Dermis blood vessel endothelial cell (primary cell): ENCODE results near the gene FAM124A. TPM values are rescaled to one million over a fixed set of nuclear protein-coding genes. Genes with fewer than 3 reads are reported as not detected.

Experiments
- DNase-seq: peaks from one replicate; pipeline ENCODE4 v3.0.0; 2010
- total RNA-seq: library from RNA; depleted of rRNA; stranded (reverse); fragments of >200 nt; gene quantifications from 2 replicates; pipeline ENCODE4 v1.2.3, GENCODE V29; 2014

FAM124A gene
- total RNA-seq, 1 donor from 2014 or later: 9.7 TPM

DNA sequence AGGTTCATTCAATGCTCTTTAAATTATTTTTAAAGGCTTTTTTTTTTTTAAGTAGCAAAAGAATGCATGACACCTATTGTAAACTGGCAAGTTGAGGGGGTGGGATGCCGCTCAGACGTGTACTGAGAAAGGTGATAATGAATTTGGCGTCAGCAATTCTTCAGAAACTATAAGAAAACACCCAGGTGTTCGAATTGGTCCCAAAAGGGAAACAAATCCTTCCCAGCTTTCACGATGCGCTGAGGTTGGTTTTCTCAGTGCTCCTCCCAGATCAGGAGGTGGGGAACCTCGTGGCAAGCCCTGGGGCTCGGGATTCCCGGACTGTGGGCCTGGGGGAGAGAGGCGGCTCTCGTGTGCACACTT, 543 bp upstream of the FAM124A start:
- DNase-seq: no peak

DNA sequence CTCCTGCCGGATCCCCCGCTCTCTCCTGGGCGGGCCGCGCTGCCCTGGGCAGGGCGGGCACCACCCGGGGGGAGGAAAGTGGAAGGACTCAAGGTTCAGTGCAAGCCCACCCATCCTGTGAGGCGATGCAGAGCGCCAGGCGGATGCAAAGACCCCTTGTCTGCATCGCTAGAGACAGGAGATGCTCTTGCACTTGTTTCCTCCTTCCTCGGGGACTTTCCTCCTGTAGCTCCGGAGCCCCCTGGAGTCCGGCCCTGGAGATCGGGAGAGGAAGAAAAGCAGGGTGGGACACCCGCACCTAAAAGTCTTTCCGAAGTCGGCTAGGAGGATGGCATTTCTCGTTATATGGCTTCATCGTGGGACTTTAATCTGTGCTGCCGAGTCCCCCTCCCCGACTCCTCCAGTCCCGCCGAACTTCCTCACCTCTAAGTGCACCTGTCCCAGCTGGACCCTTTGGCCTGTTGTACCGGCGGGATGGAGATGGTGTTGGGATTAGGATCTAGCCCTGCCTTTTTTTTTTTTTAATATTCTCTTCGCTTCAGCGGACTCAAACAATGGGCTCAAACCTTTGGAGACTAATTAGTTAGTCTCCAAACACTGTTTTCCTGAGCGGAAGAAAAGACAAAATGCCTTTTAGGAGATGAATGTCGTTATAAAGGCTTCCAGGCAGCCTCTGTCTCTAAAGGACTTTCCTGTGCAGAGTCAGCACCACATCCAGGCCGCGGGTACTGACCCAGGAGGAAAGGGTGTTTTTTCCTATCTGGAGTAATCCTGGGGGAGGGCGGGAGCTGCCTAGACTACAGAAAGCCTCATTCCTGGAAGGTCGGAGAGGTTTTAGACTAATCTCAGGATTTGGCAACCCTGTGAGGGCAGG, 725 bp downstream of the FAM124A start:
- peak; percentile 49 for DNase-seq

DNA sequence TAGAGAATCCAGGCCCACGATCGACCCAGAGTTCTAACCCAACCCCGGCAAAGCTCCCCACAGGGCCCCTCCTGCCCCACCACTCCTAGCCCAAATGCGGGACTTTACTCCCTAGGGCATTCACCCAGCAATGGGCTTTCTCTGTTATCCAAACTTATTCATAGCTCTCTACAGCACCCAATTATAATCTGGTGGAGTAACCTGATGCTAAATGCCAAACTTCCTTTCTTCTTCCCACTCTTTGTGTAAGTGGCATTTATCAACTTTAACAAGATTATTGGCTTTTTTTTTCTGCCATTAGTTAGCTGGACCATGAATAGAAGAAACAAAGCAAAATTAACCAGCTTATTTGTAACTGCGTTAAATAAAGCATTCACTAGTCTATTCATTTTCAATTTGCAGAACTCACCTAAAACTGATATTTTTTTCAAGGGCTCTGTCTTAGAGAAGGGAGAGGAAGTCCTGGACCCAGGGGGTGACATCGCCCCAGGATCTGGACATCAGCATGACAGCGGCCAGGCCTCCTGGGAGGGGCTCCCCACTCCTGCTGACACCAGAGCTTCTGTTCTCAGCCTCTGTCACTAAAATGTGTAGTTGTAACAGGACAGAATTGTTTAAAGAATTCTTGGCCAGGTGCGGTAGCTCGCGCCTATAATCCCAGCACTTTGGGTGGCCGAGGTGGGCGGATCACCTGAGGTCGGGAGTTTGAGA, 1.5 kb downstream of the FAM124A start:
- no peak for DNase-seq

DNA sequence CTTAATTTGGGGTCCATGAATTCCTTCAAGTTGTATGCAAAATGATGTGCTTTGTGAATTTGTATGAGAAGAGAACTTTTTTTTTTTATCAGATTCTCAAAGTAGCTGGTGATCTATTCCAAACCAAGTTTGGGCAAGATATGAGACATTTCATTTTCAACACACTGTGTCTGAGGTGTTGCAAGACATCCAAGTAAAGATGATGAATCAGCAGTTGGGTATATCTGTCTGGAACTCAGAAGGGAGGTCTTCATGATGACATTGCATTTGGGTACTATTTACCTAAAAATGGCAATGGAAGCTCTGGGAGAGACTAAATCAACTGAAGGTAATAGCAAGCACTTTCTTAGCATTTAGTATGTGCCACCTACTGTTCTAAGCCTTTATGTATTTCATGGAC, 2.8 kb downstream of the FAM124A start:
- DNase-seq: no peak

DNA sequence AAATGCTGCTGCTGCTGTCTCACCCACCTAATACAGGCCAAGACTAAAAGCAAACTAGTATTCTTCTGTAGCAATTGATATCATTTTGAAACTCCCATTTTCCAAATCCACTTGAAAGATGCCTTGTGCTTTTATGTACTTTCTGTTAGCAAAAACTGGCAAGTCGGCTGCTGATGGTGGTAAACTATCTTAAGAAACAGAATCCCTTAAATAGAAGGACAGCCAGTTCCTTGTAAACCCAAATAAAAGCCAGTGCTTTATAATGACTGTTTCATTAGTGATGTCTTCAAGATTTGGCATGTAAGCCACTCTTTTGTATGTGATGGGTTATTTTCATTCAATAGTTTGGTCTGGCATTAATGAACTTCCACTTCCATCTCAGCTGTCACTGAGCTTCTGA, 5.2 kb downstream of the FAM124A start:
- no peak for DNase-seq

DNA sequence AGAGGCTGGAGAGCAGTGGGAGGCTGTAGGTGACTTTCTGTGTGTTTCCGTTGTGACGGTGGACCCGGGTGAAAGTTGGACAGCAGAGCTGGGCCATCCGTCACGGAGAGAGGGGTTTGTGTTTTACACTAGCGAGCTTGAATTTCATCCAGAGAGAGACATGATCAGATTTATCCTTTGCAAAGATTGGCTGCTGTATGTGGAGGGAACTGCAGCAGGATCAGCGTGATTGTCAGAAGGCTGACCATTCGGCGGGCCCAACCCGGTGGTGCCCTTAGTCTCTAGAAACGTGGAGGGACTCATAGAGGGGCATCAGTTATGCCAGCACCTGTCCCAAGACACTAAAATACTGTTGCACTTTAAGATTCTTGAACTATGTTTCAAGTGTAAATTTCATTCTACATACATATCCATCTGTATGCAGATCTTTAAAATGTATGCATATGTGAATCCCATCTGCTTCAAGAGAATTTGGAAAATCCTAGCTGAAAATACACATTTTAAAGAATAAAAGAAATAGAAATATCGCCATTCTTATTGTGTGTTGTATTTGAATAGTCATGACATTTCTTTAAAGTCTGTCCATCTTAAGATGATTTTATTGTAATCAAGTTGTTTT, 7.0 kb downstream of the FAM124A start:
- DNase-seq: peak; percentile 2

DNA sequence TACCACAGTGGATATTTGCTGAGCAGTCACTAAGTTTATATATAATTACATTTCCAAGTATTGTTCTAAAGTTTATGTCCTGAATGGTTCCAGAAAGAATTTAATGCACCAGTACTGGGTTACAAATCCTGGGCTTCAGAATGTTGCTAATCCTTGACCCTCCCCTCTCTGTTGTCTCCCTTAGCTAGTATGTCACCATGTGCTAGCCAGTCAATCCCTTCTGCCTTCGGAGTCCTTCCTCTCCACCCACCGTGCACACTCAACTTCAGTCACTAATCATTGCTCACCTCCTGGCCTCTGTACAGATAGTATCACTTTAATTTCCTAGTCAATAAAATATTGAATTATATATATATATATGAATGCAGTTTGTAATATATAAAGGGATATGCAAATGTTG, 7.5 kb downstream of the FAM124A start:
- peak; percentile 54 for DNase-seq

DNA sequence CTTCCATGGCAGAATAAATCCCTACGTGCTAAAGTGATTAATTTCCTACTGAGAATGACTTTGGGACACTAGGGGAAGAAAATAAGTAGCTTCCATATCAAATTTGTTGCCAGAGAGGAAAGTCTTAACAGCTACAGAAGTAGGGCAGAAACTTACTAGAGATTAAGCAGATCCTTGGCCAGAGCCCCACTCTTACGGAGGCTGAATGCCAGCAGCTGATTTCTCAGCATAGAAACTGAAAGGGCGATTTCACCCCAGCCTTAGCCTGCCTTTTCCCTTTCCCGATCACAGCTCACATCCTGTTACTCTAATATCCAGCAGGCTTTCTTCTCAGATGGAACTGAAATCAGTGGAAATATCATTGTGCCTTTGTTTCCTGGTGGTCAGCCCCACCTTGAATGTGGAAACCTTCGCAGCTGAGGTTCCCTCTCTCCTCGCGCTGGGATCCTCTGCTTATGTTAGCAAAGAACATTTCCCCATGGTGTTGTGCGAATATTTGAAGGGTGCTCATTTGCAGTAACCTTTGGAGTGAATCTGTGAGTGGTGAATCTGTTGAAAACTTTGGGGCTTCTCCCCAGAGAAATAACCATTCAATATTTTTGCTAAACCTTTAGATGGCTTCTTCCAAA, 8.4 kb downstream of the FAM124A start:
- peak; percentile 86 for DNase-seq

DNA sequence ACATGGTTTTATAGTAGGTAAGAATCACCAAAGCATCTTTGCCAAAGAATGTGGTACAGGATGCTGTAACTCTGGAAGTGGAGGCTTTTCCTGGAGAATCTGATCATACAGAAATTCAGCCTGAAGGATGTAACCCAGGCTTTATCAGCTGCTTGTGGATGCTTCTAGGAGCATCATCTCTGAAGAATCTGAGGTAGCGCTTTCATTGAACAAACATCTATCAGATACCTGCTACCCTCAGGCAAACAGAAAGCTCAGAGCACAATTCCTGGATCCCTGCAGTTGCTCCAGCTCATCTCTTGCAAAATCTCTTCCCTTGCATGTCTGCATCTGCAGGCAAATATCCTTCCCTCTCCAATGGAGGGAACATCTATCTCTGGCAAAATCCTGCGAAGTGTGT, 9.3 kb downstream of the FAM124A start:
- DNase-seq: no peak

DNA sequence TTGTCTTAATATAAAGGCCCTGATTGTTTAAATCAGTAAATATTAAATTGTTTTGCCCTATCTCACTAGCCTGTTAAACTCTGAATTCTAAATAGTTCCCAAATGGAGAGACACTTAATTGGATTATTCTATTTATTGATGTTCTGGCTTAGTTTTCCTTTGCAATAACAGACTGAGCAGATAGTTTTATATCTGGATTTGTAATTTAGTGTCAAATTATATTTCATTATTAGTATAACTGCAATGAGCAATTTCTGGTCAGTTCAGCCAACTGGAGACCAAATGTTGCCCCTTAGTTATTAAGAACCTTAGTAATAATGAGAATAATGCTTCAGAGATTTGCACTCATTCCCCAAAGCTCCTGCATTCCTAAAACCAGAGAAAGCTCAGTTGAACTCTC, 10.1 kb downstream of the FAM124A start:
- DNase-seq: no peak

DNA sequence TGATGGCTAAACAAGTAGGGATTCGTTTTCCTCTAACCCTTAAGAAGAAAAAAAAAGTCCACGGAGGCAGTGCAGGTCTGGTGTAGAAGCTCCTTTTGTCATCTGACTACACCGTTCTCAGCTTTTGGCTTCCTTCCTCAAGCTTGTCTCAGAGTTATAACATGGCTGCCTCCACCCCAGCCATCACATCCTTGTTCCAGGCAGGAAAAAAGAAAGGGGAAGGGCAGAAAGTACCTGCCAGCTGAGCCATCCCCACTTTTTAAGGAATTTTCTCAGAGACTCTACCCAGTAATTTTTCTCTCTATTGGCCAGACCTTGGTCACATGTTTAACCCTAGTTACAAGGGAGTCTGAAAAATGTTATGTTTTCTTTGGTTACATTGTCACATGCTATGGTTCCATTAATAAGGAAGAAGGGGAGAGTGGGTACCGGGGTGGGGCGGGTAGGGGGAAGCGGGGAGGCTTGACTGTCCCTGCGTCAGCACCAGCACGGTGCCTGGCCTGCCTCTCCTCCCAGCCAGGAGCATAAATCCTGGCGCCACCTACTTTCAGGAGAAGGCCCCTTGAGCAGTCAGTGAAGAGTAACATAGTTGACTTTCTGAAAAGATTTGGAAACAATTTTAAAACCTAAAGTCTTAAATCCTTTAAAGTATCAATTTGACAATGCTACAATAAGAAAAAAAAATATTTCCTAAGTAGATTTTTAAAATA, 11.1 kb downstream of the FAM124A start:
- DNase-seq: no peak

DNA sequence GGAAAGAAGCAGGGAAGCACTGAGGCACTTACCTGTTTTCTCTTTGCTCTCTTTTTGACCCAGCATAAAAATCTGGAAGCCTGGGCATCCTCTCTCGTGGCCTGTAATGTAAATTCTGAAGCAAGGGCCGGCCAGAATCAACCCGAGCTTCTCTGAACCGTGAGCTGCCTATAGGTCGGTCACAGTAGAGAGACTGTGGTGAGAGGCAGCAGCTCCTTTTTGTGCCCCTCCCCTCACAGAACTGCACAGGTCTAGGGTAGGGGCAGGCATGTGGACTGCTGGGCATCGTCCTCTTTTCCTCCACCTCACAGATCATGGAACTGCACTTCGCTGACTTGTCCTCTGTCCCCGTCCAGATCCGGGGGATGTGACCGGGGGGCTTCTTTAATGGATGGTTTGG, 12.5 kb downstream of the FAM124A start:
- no peak for DNase-seq

DNA sequence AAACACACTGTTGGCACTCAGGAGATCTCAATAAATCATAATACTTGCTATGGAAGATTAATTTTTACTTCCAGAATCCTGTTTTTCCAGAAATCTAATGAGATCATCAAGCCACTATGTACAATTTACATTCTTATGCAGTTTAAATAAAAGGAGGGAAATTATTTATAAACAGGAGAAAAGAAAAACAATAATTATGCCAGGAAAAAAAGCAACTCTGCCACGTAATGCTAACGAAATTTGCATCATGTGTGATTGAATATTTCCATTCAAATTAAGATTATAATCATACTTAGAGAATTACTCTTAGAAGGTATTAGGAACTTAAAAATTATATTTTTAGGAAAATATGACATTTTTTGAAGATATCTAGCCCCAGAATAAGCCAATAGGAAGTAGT, 13.0 kb downstream of the FAM124A start:
- no peak for DNase-seq

DNA sequence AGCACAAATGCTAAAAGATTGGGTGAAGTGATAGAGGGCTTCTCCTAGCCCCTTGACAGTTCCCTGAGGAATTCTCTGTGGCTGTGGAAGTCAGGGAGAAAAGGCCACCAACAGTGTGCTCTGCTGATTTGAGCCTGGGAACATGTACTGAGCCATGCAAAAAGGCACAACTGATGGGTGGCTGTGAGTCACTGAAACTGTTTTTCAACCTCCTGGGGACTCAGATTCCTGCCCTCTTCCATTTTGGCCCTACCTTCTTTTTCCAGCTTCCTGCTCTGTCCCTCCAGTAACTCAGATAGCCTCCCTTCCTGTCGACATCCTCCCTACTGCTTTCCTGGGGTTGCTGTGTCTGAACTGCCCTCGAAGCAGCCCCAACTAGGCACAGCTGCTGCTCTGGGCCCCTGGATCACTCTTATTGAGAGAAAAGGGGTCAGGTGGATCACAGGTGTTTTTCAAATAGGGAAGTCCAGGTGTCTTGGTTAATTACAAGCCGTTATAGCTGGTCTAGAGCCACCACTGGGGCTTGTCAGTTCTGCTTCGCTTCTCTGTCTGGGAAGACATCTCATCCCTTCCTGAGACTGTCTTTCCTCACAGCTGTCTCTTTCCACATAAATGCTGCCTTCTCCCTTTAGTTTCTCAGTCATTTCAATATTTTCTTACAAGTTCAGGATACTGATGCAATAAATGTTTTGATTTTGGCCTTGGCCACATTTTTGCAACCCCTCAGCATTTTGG, 13.7 kb downstream of the FAM124A start:
- DNase-seq: peak; percentile 25

DNA sequence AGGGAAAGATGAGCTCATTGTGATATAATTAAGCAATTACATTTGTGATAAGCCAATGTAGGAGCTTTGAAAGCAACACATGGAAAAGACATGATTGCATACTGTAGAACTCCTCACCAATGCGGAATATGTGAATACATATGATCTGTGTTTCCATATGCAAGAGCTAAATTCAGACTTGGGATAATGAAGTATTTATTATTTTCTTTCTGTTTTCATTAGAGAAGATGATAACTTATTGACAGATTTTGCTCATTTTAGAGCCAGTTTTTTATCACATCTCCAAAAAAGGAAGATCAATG, 14.2 kb downstream of the FAM124A start:
- no peak for DNase-seq

DNA sequence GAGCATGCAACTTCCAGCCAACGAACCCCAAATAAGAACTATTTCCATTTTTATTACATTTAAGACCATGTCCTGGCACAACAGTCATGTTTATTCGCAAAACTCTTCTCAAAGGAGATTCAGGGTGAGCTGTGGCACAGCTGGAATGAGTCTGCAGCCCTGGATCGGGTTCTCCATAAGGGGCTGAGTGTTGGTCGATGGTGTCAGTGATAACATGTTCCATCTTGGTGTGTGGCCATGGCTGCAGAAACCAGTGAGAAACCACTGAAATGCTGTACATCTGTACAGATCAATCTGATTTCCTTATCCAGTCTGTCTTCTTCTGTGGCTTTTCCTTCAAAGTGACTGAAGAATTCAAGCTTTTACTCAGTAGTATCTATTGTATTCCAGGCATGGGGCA, 15.2 kb downstream of the FAM124A start:
- no peak for DNase-seq

DNA sequence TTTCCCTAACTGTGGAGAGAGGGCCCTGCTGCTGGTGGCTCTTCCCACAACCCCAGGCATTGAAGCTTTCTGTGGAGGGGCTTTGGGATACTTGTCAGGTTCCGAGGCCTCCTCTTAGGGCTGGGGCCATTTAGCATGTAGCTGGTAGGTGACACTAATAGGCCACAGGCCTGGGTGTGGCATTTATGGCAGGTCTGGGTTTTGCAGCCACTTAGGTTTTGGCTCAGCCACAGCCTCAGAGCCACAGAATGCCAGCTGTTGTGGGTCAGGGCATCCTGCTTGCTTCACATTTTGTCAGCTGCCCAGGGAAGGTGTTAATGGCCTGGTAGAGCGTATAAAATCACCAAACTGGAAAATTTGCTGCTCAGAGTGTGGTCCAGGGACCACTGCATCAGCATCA, 15.7 kb downstream of the FAM124A start:
- DNase-seq: no peak

DNA sequence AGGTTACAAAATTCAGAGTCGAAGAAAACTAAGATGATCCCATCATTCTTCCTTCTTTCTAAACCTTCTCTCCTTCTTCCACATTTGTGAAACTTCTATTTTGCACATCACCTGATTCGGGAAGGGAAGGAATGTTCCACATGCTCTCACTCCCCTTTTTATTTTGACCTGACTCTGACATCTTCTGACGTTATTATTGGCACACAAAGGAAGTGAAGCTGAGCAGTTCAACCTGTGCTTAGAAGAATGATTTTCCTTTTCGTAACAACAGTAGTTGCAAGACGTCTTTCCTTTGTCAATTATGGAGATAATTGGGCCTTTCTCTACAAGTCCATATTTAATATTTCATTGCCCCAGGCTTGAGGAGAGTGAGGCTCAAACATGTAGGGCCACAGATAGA, 18.0 kb downstream of the FAM124A start:
- peak; percentile 23 for DNase-seq

DNA sequence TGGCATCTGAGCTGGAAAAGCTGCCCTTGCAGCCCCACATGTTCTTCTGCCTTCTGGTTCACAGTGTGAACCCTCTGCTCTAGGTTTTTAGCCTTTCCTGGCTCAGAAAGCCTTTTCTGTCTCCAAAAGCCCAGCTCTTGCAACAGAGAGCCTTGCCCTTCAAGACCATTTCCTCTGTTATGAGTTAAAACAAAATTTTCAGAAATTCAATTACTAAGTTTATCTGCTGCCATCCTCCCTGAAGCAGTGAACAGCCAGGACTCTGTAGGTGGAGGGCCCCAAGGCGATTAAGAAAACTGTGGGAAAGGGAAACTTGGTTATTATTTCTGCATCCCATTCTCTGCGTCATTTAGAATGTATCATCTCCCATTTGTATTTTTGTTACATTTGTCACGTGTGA, 18.8 kb downstream of the FAM124A start:
- no peak for DNase-seq

DNA sequence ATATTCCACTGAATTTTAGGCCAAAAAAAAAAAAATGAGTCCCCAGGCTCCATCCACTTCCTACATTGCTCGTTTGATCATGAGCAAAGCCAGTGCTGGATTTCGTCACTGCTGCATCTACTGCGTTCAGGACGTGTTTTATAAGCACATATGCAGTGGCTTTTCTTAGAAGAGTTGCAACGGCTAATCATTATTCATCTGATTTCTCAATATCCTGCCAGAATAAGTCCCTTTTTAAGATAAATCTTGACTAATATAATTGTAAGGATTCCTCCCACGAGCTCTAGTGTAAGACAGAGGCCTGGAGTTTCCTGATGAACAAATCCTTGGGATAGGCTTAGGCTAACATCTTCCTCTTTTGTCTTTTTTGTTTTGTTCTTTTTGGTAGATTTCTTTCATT, 19.5 kb downstream of the FAM124A start:
- DNase-seq: no peak

DNA sequence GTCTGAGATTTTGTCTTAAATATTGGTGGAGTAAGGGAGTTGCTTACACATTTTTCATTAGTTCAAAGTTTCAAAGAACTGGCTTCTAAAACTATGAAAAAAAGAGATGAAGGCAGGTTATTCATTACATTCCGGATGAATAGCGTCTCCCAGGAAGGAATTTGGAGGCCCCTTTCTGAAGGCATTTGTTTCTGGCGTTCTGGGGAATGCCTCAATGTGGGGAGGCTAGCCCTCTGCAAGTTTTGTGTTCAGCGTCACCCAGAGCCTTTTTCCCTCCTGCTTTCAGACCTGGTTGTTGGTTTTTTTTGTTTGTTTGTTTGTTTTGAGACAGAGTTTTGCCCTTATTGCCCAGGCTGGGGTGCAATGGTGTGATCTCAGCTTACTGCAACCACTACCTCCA, 21.0 kb downstream of the FAM124A start:
- DNase-seq: no peak

DNA sequence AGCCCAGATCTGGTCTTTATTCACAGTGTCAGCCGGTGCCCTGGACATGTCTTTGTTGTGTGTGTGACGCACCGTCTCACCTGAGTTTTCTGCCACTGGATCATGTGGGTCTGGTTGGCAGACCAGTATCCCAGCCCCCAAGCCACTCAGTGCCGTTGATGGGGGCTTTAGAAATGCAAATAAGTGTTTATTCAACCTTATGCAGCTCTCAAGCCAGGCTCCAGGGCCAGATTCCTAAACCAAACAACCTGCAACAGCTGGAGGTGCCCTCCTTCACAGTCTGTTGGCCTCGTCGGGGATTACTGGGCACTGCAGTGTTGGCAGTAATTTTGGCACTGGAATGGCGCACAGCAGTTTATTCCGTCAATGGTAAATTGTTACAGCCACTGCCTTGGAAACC, 21.6 kb downstream of the FAM124A start:
- DNase-seq: no peak
